CD4-positive, alpha-beta T cell treated with Interferon gamma for 1 hour (primary cell): ENCODE results near the gene NAPG.
"Not testable (repeated sequence)": the region's sequence is repeated elsewhere in the genome, so short reads cannot be mapped to it uniquely, and the experiment has no call there.

Experiments used
- DNase-seq: peaks from one replicate; pipeline ENCODE4 v3.0.0-alpha.2; 2020

Gene NAPG

DNA sequence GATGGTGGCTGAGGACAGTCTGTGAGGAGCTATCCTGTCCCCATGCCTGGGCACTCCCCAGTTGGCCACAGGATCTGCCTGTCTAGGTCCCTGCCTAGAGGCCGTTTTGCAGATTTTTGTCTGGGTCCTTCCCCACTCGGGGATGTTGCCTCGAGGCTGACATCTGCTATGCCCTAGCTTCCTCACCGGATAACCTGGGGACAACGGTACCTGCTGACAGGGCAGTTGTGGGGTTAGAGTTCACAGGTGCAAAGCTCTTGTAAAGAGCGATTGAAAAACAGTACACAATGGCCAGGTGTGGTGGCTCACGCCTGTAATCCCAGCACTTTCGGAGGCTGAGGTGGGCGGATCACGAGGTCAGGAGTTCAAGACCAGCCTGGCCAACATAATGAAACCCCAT lies 30.4 kb downstream of the NAPG start:
- DNase-seq = not testable (repeated sequence)

- DNase-seq = no peak
Observed at GRCh38 chr18:10557085-10557677, 31.4 kb downstream of the NAPG start.

- DNase-seq = no peak
Observed at GRCh38 chr18:10558243-10558966, 32.6 kb downstream of the NAPG start.

DNA sequence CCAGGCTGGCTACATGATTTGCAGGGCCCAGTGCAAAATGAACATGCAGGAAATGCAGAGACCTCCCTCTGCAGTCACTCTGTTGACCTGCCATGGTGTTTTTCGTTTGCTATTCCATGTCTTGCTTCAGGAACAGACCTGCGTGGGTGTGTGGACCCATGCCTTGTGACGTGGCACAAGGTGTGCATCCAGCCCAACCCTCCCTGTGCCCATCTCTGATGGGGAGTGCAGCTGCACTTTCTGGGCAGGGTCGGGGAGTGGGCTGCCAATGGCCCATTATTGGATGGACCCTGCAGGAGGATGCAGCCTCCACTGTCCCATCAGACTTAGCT lies 33.1 kb downstream of the NAPG start:
- no peak for DNase-seq

- no peak for DNase-seq
Observed at GRCh38 chr18:10559553-10560451, 34.0 kb downstream of the NAPG start.

DNA sequence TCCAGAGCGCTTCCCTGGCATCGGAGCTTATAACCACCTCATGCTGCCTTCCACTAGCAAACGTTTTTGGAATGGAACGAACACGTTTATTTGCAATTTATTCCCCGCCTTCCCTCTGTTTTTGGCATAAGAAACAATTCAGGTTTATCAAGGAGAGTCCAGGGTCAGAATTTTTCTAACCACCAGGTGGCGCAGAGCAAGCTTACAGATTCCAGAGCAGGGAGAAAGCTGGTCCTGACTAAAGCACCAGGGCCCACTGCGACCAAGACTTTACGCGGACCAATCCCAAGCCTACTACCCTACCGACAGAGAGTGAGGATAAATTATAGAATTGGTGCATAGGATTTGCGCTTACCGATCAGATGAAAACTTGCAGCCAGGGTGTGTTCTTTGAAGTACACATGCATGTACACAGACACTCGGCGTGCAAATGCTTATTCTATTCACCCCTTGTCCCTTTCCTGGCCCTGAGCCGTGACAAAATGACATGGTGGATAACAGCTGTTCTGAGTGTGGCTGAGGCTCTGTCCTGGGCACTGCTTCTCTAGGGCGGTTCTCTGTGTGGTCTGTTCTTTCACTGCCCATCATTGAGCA lies 34.7 kb downstream of the NAPG start:
- DNase-seq = peak; percentile 31

GRCh38 chr18:10562773-10563160 lies 36.9 kb downstream of the NAPG start:
- DNase-seq = no peak

DNA sequence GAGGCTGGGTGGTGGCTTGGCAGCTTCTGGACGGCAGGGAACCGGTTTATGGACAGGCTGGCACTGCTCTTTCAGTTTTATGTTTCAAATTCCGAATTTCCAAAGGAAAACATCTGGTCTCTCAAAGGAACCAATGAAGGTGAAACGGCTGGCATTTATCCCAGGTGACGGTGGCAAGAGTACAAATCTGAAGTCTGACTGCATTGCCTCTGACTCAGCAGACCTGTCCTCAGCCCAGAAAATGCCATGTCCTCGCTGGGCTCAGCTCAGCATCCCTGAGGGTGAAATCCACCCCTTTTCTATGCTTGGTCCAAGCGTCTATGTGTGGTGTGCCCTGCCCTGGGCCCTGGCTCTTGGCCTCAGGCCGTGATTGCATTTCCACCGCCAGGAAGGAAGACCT lies 38.1 kb downstream of the NAPG start:
- DNase-seq = no peak

GRCh38 chr18:10564975-10565773 lies 39.3 kb downstream of the NAPG start:
- no peak for DNase-seq

- DNase-seq = no peak
Observed at GRCh38 chr18:10565835-10566234, 40.0 kb downstream of the NAPG start.

DNA sequence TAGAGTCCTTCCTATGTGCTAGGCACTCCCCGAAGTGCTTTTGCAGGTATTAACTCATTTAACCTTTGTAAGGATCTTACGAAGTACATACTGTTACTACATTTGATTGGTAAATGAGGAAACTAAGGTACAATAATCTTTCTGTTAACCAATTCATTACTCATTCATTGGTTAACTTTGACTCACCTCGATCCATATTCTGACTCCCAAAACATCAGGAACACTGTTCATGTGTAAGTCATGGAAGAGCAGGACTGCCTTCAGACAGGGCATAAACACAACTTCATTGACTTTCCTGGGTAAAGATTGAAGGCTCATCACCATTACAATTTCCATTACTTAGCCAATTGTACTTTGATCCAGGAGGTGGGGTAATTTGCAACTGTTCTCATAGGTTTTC lies 40.6 kb downstream of the NAPG start:
- DNase-seq = no peak

DNA sequence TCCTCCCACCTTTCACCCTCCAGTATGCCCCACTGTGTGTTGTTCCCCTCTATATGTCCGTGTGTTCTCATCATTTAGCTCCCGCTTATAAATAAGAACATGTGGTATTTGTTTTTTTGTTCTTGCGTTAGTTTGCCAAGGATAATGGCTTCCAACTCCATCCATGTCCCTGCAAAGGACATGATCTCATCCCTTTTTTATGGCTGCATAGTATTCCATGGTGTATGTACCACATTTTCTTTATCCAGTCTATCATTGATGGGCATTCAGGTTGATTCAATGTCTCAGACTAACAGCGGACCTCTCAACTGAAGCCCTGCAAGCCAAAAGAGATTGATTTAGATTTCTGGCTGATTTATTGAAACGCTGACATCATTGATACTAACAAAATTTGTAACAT lies 44.1 kb downstream of the NAPG start:
- not testable (repeated sequence) for DNase-seq

- DNase-seq = no peak
Observed at GRCh38 chr18:10570622-10571021, 44.8 kb downstream of the NAPG start.

GRCh38 chr18:10571537-10571936 lies 45.7 kb downstream of the NAPG start:
- no peak for DNase-seq

DNA sequence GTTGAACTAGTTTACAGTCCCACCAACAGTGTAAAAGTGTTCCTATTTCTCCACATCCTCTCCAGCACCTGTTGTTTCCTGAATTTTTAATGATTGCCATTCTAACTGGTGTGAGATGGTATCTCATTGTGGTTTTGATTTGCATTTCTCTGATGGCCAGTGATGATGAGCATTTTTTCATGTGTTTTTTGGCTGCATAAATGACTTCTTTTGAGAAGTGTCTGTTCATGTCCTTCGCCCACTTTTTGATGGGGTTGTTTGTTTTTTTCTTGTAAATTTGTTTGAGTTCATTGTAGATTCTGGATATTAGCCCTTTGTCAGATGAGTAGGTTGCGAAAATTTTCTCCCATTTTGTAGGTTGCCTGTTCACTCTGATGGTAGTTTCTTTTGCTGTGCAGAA lies 47.4 kb downstream of the NAPG start:
- not testable (repeated sequence) for DNase-seq

GRCh38 chr18:10574412-10574811 lies 48.6 kb downstream of the NAPG start:
- not testable (repeated sequence) for DNase-seq

GRCh38 chr18:10577842-10578572 lies 52.2 kb downstream of the NAPG start:
- DNase-seq = not testable (repeated sequence)

- DNase-seq = not testable (repeated sequence)
Observed at GRCh38 chr18:10578573-10578899, 52.7 kb downstream of the NAPG start.

GRCh38 chr18:10579079-10579867 lies 53.4 kb downstream of the NAPG start:
- no peak for DNase-seq

- DNase-seq = no peak
Observed at GRCh38 chr18:10580215-10580614, 54.4 kb downstream of the NAPG start.

DNA sequence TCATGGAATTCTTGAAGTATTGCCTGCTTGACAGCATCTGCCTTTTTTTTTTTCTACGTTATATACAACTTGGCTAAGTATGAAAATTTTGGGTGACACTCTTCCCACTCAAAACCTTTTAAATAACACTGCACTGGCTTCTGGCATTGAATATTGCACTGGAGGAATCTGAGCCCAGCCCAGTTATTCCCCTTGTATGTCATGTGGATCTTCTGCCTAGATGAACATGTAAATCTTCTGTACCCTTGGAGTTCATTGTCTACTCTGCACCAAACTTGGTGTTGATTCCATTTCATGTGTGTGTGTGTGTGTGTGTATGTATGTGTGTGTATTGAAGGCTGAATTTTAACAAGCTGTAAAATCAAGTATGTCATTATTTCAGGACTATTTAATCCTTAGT lies 59.4 kb downstream of the NAPG start:
- DNase-seq = no peak
